ENCODE data around the gene UACA. TPM values are rescaled to one million over a fixed set of nuclear protein-coding genes. Genes with fewer than 3 reads are reported as not detected.

UACA gene
- total RNA-seq, 1 experiment from 2014 or later, result 141 TPM

GRCh38 chr15:70611286-70611685, 152.1 kb downstream of the UACA start:
- no peak for DNase-seq
- peaks cover 10% of the 10 kb centered on the region for H3K4me1 ChIP-seq
- no peaks in the 10 kb centered on the region for H3K36me3 Mint-ChIP-seq (ENCODE audit: insufficient read depth, unreplicated experiment)
- no peak for TF ChIP-seq CTCF (IDR thresholded peaks at IDR 0.05; ENCODE audit: insufficient read depth in 1 of 2, low read depth in 1 of 2, low read length in 1 of 2, severe bottlenecking in 1 of 2, unreplicated experiment in 1 of 2)
- no TSS peak for BruUV-seq (replicated peaks)
- no peak overlapping the region for H3K4me3 ChIP-seq (ENCODE audit: low read depth, low read length)
- no peaks in the 10 kb centered on the region for H3K36me3 ChIP-seq (ENCODE audit: control insufficient read depth, insufficient read depth, low read length)
- CTCF ChIA-PET, result no interaction called here
- intact Hi-C loops (cut with micrococcal nuclease; ENCODE audit: unreplicated experiment), result loop anchor here (10.0 kb wide), 1 partner anchor 516 kb away; the partner anchor contains the start of gene TLE3
- peaks cover 5% of the 10 kb centered on the region for H3K9me3 ChIP-seq
- no peak overlapping the region for H3K27ac Mint-ChIP-seq (ENCODE audit: unreplicated experiment)
- no peak overlapping the region for H3K4me3 Mint-ChIP-seq (ENCODE audit: unreplicated experiment)
- no peaks in the 10 kb centered on the region for H3K27me3 Mint-ChIP-seq (ENCODE audit: insufficient read depth, unreplicated experiment)
- no peaks in the 10 kb centered on the region for H3K27me3 ChIP-seq (replicated peaks; ENCODE audit: control insufficient read depth, insufficient read depth, low read length)
- H3K4me1 Mint-ChIP-seq (ENCODE audit: low read depth, unreplicated experiment), result peaks cover 12% of the 10 kb centered on the region
- POLR2A ChIA-PET, result no interaction called here
- peaks cover 11% of the 10 kb centered on the region for H3K9me3 Mint-ChIP-seq (ENCODE audit: unreplicated experiment)

GRCh38 chr15:70610541-70610940, 152.8 kb downstream of the UACA start:
- no peak for TF ChIP-seq CTCF (IDR thresholded peaks at IDR 0.05; ENCODE audit: insufficient read depth in 1 of 2, low read depth in 1 of 2, low read length in 1 of 2, severe bottlenecking in 1 of 2, unreplicated experiment in 1 of 2)
- Histone ChIP-seq H3K36me3 (ENCODE audit: control insufficient read depth, insufficient read depth, low read length) (no peaks in the 10 kb centered on the region), H3K4me3 (ENCODE audit: low read depth, low read length) (no peak overlapping the region), H3K4me1 (peaks cover 12% of the 10 kb centered on the region), H3K27me3 (replicated peaks; ENCODE audit: control insufficient read depth, insufficient read depth, low read length) (no peaks in the 10 kb centered on the region), H3K9me3 (no peaks in the 10 kb centered on the region; the same call in 1 of the 2 replicates)
- no peaks in the 10 kb centered on the region for H3K36me3 Mint-ChIP-seq (ENCODE audit: insufficient read depth, unreplicated experiment)
- POLR2A ChIA-PET, result no interaction called here
- BruUV-seq (replicated peaks), result no TSS peak
- DNase-seq, result no peak
- intact Hi-C loops (cut with micrococcal nuclease; ENCODE audit: unreplicated experiment), result loop anchor here (10.0 kb wide), 1 partner anchor 516 kb away; the partner anchor contains the start of gene TLE3
- no peaks in the 10 kb centered on the region for H3K27me3 Mint-ChIP-seq (ENCODE audit: insufficient read depth, unreplicated experiment)
- H3K27ac Mint-ChIP-seq (ENCODE audit: unreplicated experiment), result no peak overlapping the region
- no peak overlapping the region for H3K4me3 Mint-ChIP-seq (ENCODE audit: unreplicated experiment)
- CTCF ChIA-PET, result no interaction called here
- peaks cover 9% of the 10 kb centered on the region for H3K4me1 Mint-ChIP-seq (ENCODE audit: low read depth, unreplicated experiment)
- H3K9me3 Mint-ChIP-seq (ENCODE audit: unreplicated experiment), result peaks cover 3% of the 10 kb centered on the region

- Mint-ChIP-seq H3K4me1 (ENCODE audit: low read depth, unreplicated experiment) (peaks cover 7% of the 10 kb centered on the region), H3K36me3 (ENCODE audit: insufficient read depth, unreplicated experiment) (no peaks in the 10 kb centered on the region), H3K9me3 (ENCODE audit: unreplicated experiment) (no peaks in the 10 kb centered on the region), H3K4me3 (ENCODE audit: unreplicated experiment) (no peak overlapping the region), H3K27ac (ENCODE audit: unreplicated experiment) (no peak overlapping the region), H3K27me3 (ENCODE audit: insufficient read depth, unreplicated experiment) (no peaks in the 10 kb centered on the region)
- intact Hi-C loops (cut with micrococcal nuclease; ENCODE audit: unreplicated experiment), result loop anchor here (10.0 kb wide), 1 partner anchor 515 kb away; the partner anchor contains the start of gene TLE3
- ChIA-PET POLR2A (no interaction called here), CTCF (no interaction called here)
- peaks cover 13% of the 10 kb centered on the region for H3K4me1 ChIP-seq
- H3K27me3 ChIP-seq (replicated peaks; ENCODE audit: control insufficient read depth, insufficient read depth, low read length), result no peaks in the 10 kb centered on the region
- no peaks in the 10 kb centered on the region for H3K36me3 ChIP-seq (ENCODE audit: control insufficient read depth, insufficient read depth, low read length)
- DNase-seq, result no peak
- no peak for TF ChIP-seq CTCF (IDR thresholded peaks at IDR 0.05; ENCODE audit: insufficient read depth in 1 of 2, low read depth in 1 of 2, low read length in 1 of 2, severe bottlenecking in 1 of 2, unreplicated experiment in 1 of 2)
- BruUV-seq (replicated peaks), result no TSS peak
- H3K9me3 ChIP-seq, result no peaks in the 10 kb centered on the region; the same call in 1 of the 2 replicates
- H3K4me3 ChIP-seq (ENCODE audit: low read depth, low read length), result no peak overlapping the region
Observed at GRCh38 chr15:70609889-70610288, 153.5 kb downstream of the UACA start.

Measured in Caco-2 (cell line).